ENCODE measurements around the gene FGF10.

The FGF10 gene

GRCh38 chr5:44385291-44385900 is 3.8 kb downstream of the FGF10 start:
- Histone ChIP-seq H3K27me3 (ENCODE audit: control insufficient read depth, insufficient read depth, low read length) (peaks cover 41% of the 10 kb centered on the region), H3K27ac (ENCODE audit: low read length) (no peak overlapping the region)

GRCh38 chr5:44384816-44385215 is 4.4 kb downstream of the FGF10 start:
- Histone ChIP-seq H3K4me1 (ENCODE audit: control insufficient read depth, low read depth, low read length) (peaks cover 17% of the 10 kb centered on the region), H3K27me3 (ENCODE audit: control insufficient read depth, insufficient read depth, low read length) (peaks cover 35% of the 10 kb centered on the region), H3K9ac (ENCODE audit: low read length) (no peak overlapping the region), H3K9me3 (ENCODE audit: control insufficient read depth, low read depth, low read length) (no peaks in the 10 kb centered on the region), H3K36me3 (ENCODE audit: control insufficient read depth, low read depth, low read length) (no peaks in the 10 kb centered on the region), H3K27ac (ENCODE audit: low read length) (no peak overlapping the region), H3K4me3 (ENCODE audit: low read length) (no peak overlapping the region)

More at GRCh38 chr5:44385291-44385900, 3.8 kb downstream of the FGF10 start:
- H3K9ac ChIP-seq (ENCODE audit: low read length), result no peak overlapping the region
- H3K9me3 ChIP-seq (ENCODE audit: control insufficient read depth, low read depth, low read length), result no peaks in the 10 kb centered on the region
- no peaks in the 10 kb centered on the region for H3K36me3 ChIP-seq (ENCODE audit: control insufficient read depth, low read depth, low read length)
- no peak overlapping the region for H3K4me3 ChIP-seq (ENCODE audit: low read length)
- H3K4me1 ChIP-seq (ENCODE audit: control insufficient read depth, low read depth, low read length), result peaks cover 20% of the 10 kb centered on the region

GRCh38 chr5:44382894-44383293 is 6.3 kb downstream of the FGF10 start:
- no peak overlapping the region for H3K4me3 ChIP-seq (ENCODE audit: low read length)
- H3K36me3 ChIP-seq (ENCODE audit: control insufficient read depth, low read depth, low read length), result no peaks in the 10 kb centered on the region
- H3K4me1 ChIP-seq (ENCODE audit: control insufficient read depth, low read depth, low read length), result peaks cover 11% of the 10 kb centered on the region
- H3K27ac ChIP-seq (ENCODE audit: low read length), result no peak overlapping the region
- no peak overlapping the region for H3K9ac ChIP-seq (ENCODE audit: low read length)
- peaks cover 18% of the 10 kb centered on the region for H3K27me3 ChIP-seq (ENCODE audit: control insufficient read depth, insufficient read depth, low read length)
- H3K9me3 ChIP-seq (ENCODE audit: control insufficient read depth, low read depth, low read length), result no peaks in the 10 kb centered on the region

GRCh38 chr5:44377057-44377456 is 12.2 kb downstream of the FGF10 start:
- Histone ChIP-seq H3K4me3 (ENCODE audit: low read length) (no peak overlapping the region), H3K27ac (ENCODE audit: low read length) (no peak overlapping the region), H3K36me3 (ENCODE audit: control insufficient read depth, low read depth, low read length) (no peaks in the 10 kb centered on the region), H3K4me1 (ENCODE audit: control insufficient read depth, low read depth, low read length) (no peaks in the 10 kb centered on the region), H3K9me3 (ENCODE audit: control insufficient read depth, low read depth, low read length) (no peaks in the 10 kb centered on the region), H3K27me3 (ENCODE audit: control insufficient read depth, insufficient read depth, low read length) (no peaks in the 10 kb centered on the region), H3K9ac (ENCODE audit: low read length) (no peak overlapping the region)

- H3K4me1 ChIP-seq (ENCODE audit: control insufficient read depth, low read depth, low read length), result no peaks in the 10 kb centered on the region
- no peak overlapping the region for H3K27ac ChIP-seq (ENCODE audit: low read length)
- H3K36me3 ChIP-seq (ENCODE audit: control insufficient read depth, low read depth, low read length), result no peaks in the 10 kb centered on the region
- H3K27me3 ChIP-seq (ENCODE audit: control insufficient read depth, insufficient read depth, low read length), result no peaks in the 10 kb centered on the region
- H3K9me3 ChIP-seq (ENCODE audit: control insufficient read depth, low read depth, low read length), result no peaks in the 10 kb centered on the region
- no peak overlapping the region for H3K4me3 ChIP-seq (ENCODE audit: low read length)
- no peak overlapping the region for H3K9ac ChIP-seq (ENCODE audit: low read length)
These were observed 17.2 kb downstream of the FGF10 start for GRCh38 chr5:44372028-44372427.

- H3K9ac ChIP-seq (ENCODE audit: low read length), result no peak overlapping the region
- H3K27ac ChIP-seq (ENCODE audit: low read length), result no peak overlapping the region
- H3K4me3 ChIP-seq (ENCODE audit: low read length), result no peak overlapping the region
- no peaks in the 10 kb centered on the region for H3K4me1 ChIP-seq (ENCODE audit: control insufficient read depth, low read depth, low read length)
- no peaks in the 10 kb centered on the region for H3K9me3 ChIP-seq (ENCODE audit: control insufficient read depth, low read depth, low read length)
- no peaks in the 10 kb centered on the region for H3K27me3 ChIP-seq (ENCODE audit: control insufficient read depth, insufficient read depth, low read length)
- H3K36me3 ChIP-seq (ENCODE audit: control insufficient read depth, low read depth, low read length), result no peaks in the 10 kb centered on the region
These were observed 22.0 kb downstream of the FGF10 start for GRCh38 chr5:44367203-44367602.

GRCh38 chr5:44365345-44365744 is 23.9 kb downstream of the FGF10 start:
- Histone ChIP-seq H3K9ac (ENCODE audit: low read length) (no peak overlapping the region), H3K4me1 (ENCODE audit: control insufficient read depth, low read depth, low read length) (no peaks in the 10 kb centered on the region), H3K4me3 (ENCODE audit: low read length) (no peak overlapping the region), H3K27ac (ENCODE audit: low read length) (no peak overlapping the region), H3K36me3 (ENCODE audit: control insufficient read depth, low read depth, low read length) (no peaks in the 10 kb centered on the region), H3K27me3 (ENCODE audit: control insufficient read depth, insufficient read depth, low read length) (no peaks in the 10 kb centered on the region), H3K9me3 (ENCODE audit: control insufficient read depth, low read depth, low read length) (no peaks in the 10 kb centered on the region)

- no peaks in the 10 kb centered on the region for H3K4me1 ChIP-seq (ENCODE audit: control insufficient read depth, low read depth, low read length)
- no peaks in the 10 kb centered on the region for H3K27me3 ChIP-seq (ENCODE audit: control insufficient read depth, insufficient read depth, low read length)
- no peak overlapping the region for H3K4me3 ChIP-seq (ENCODE audit: low read length)
- no peak overlapping the region for H3K27ac ChIP-seq (ENCODE audit: low read length)
- no peak overlapping the region for H3K9ac ChIP-seq (ENCODE audit: low read length)
- H3K36me3 ChIP-seq (ENCODE audit: control insufficient read depth, low read depth, low read length), result no peaks in the 10 kb centered on the region
- no peaks in the 10 kb centered on the region for H3K9me3 ChIP-seq (ENCODE audit: control insufficient read depth, low read depth, low read length)
These were observed 25.1 kb downstream of the FGF10 start for GRCh38 chr5:44364097-44364496.

- no peak overlapping the region for H3K4me3 ChIP-seq (ENCODE audit: low read length)
- H3K36me3 ChIP-seq (ENCODE audit: control insufficient read depth, low read depth, low read length), result no peaks in the 10 kb centered on the region
- H3K9ac ChIP-seq (ENCODE audit: low read length), result no peak overlapping the region
- H3K9me3 ChIP-seq (ENCODE audit: control insufficient read depth, low read depth, low read length), result no peaks in the 10 kb centered on the region
- H3K27ac ChIP-seq (ENCODE audit: low read length), result no peak overlapping the region
- no peaks in the 10 kb centered on the region for H3K27me3 ChIP-seq (ENCODE audit: control insufficient read depth, insufficient read depth, low read length)
- no peaks in the 10 kb centered on the region for H3K4me1 ChIP-seq (ENCODE audit: control insufficient read depth, low read depth, low read length)
These were observed 27.7 kb downstream of the FGF10 start for GRCh38 chr5:44361342-44362001.

- Histone ChIP-seq H3K9ac (ENCODE audit: low read length) (no peak overlapping the region), H3K36me3 (ENCODE audit: control insufficient read depth, low read depth, low read length) (no peaks in the 10 kb centered on the region), H3K4me1 (ENCODE audit: control insufficient read depth, low read depth, low read length) (no peaks in the 10 kb centered on the region), H3K27me3 (ENCODE audit: control insufficient read depth, insufficient read depth, low read length) (no peaks in the 10 kb centered on the region), H3K27ac (ENCODE audit: low read length) (no peak overlapping the region), H3K4me3 (ENCODE audit: low read length) (no peak overlapping the region), H3K9me3 (ENCODE audit: control insufficient read depth, low read depth, low read length) (no peaks in the 10 kb centered on the region)
These were observed 28.3 kb downstream of the FGF10 start for GRCh38 chr5:44360919-44361318.

- Histone ChIP-seq H3K4me3 (ENCODE audit: low read length) (no peak overlapping the region), H3K4me1 (ENCODE audit: control insufficient read depth, low read depth, low read length) (no peaks in the 10 kb centered on the region), H3K27me3 (ENCODE audit: control insufficient read depth, insufficient read depth, low read length) (no peaks in the 10 kb centered on the region), H3K9me3 (ENCODE audit: control insufficient read depth, low read depth, low read length) (no peaks in the 10 kb centered on the region), H3K36me3 (ENCODE audit: control insufficient read depth, low read depth, low read length) (no peaks in the 10 kb centered on the region), H3K27ac (ENCODE audit: low read length) (no peak overlapping the region), H3K9ac (ENCODE audit: low read length) (no peak overlapping the region)
These were observed 30.8 kb downstream of the FGF10 start for GRCh38 chr5:44358421-44358820.

GRCh38 chr5:44356231-44356630 is 33.0 kb downstream of the FGF10 start:
- H3K4me3 ChIP-seq (ENCODE audit: low read length), result no peak overlapping the region
- H3K9me3 ChIP-seq (ENCODE audit: control insufficient read depth, low read depth, low read length), result no peaks in the 10 kb centered on the region
- no peaks in the 10 kb centered on the region for H3K4me1 ChIP-seq (ENCODE audit: control insufficient read depth, low read depth, low read length)
- no peak overlapping the region for H3K27ac ChIP-seq (ENCODE audit: low read length)
- no peaks in the 10 kb centered on the region for H3K36me3 ChIP-seq (ENCODE audit: control insufficient read depth, low read depth, low read length)
- H3K9ac ChIP-seq (ENCODE audit: low read length), result no peak overlapping the region
- H3K27me3 ChIP-seq (ENCODE audit: control insufficient read depth, insufficient read depth, low read length), result no peaks in the 10 kb centered on the region
